Kidney (tissue), 14 donors: ENCODE results near the gene IRF6. TPM values are rescaled to one million over a fixed set of nuclear protein-coding genes. Genes with fewer than 3 reads are reported as not detected.

Source experiments
- DNase-seq, 5 donors: peaks; one replicate each; pipeline ENCODE4 v3.0.0-alpha.2; 2013 to 2020
- FAIRE-seq: peaks from 2 replicates; lab custom pipeline; 2012; peaks lifted over from hg19 to GRCh38; lab: Jason Lieb, UNC
- H3K27ac ChIP-seq, 2 donors: one replicate each; pipeline ENCODE4 v1.7.0; 2013; ENCODE audit warnings: low read depth in 2 of 2, low read length in 2 of 2, inconsistent platforms in 1 of 2
- H3K27me3 ChIP-seq: one replicate; pipeline ENCODE4 v1.7.1; 2013; ENCODE audit warnings: low read length, inconsistent platforms; ENCODE audit not compliant: control insufficient read depth, insufficient read depth
- H3K36me3 ChIP-seq, 3 donors: one replicate each; pipeline versions ENCODE4 v1.7.0 to v1.7.1; 2013; ENCODE audit warnings: low read length in 3 of 3, control low read depth in 1 of 3, inconsistent platforms in 1 of 3; ENCODE audit not compliant: insufficient read depth in 3 of 3, control insufficient read depth in 2 of 3
- H3K4me1 ChIP-seq, 3 donors: one replicate each; pipeline versions ENCODE4 v1.7.0 to v1.7.1; 2013; ENCODE audit warnings: low read length in 3 of 3, inconsistent platforms in 1 of 3, low read depth in 1 of 3; ENCODE audit not compliant: control insufficient read depth in 2 of 3, insufficient read depth in 2 of 3
- H3K4me3 ChIP-seq, 3 donors: one replicate each; pipeline versions ENCODE4 v1.7.0 to v1.8.1; 2013; ENCODE audit warnings: low read length in 3 of 3, control low read depth in 1 of 3, inconsistent platforms in 1 of 3
- H3K9ac ChIP-seq, 3 donors: one replicate each; pipeline versions ENCODE4 v1.7.0 to v1.7.1; 2013; ENCODE audit warnings: low read length in 3 of 3, control low read depth in 1 of 3, inconsistent platforms in 1 of 3
- H3K9me3 ChIP-seq, 3 donors: one replicate each; pipeline versions ENCODE4 v1.7.0 to v1.7.1; 2013; ENCODE audit warnings: low read length in 3 of 3, control low read depth in 1 of 3, inconsistent platforms in 1 of 3; ENCODE audit not compliant: control insufficient read depth in 2 of 3, insufficient read depth in 1 of 3
- intact Hi-C: fragments of 100-400 bp; cut with DNase I; formaldehyde crosslinking; loops from one replicate; pipeline ENCODE4 v1.11.1; 2022
- polyA plus RNA-seq: library from polyadenylated mRNA; stranded (reverse); fragments of 350-450 nt; fragmentation: Illumina TruSeq; extraction: RNeasy Lipid Tissue Mini Kit (QIAGEN cat#74804); gene quantifications from one replicate; pipeline ENCODE4 v1.2.3, GENCODE V29; 2014; ENCODE audit warnings: low read depth, low replicate concordance; ENCODE audit not compliant: insufficient read depth
- total RNA-seq: library from RNA; stranded (reverse); fragmentation: NEBNext Ultra II Directional; extraction: Animal tissue kit (Norgen Biotek cat#: 25700); gene quantifications from one replicate; pipeline ENCODE4 v1.2.1, GENCODE V29; 2021
- TF ChIP-seq, protein P1 (sequence below): IDR thresholded peaks from 3 replicates; pipeline ENCODE4 v1.5.1; 2012; ENCODE audit warnings: mild to moderate bottlenecking, moderate library complexity, borderline replicate concordance; ENCODE audit not compliant: insufficient read depth; ENCODE audit errors: extremely low read depth
- donor health status: control.
- donor health status: control.
- donor health status: control.
- donor health status: control.
- donor health status: control.
- donor health status: DM: yes; HTN: yes; CAD: no.
- donor health status: Normal renal cell carcinoma (clear cell type).

Gene IRF6
- total and polyA plus RNA-seq, 2 donors from 2014 or later: 24.0 to 37.1 TPM

DNA sequence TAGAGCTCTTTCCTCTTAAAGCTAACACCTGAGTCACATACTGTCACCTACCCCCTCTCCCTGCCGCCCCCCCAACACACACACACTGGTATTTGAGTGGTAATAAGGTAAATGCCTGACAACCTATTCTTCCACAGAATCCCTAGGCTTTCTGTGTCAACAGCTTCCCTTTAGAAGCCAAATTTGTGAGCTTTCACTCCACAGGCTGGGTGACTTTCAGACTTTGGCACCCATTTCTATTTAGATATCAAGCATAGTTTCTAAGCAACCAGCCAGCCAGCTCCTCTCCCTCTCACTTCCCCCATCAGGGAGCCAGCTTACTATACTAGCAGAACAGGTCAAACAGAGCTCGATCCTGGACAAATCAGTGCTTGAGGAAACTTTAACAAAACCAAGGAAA is 18.4 kb downstream of the IRF6 start:
- peaks cover 0 to 23% (median 19%) of the 10 kb centered on the region in 3 donors for H3K4me1 ChIP-seq

DNA sequence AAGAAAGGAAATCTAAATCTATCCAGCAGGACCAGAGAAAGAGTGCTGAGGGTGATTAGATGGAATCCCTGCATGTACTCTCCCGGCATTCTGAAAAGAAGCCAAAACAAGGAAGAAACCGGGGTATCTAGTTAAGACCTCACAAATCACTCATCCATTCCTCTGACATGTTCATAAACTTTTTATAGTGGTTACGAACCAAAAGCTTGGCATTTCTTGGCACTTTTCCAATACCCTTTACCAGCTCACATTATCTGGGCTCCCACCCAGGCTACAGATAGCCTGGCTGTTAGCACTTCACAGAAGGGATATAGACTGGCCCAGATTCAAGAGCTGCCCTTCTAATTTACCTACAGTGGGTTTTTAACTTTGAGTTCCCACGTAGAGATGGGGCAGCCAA is 19.8 kb downstream of the IRF6 start:
- DNase-seq (no peak), FAIRE-seq (no peak)
- H3K36me3 ChIP-seq: peaks cover 0 to 9% (median 3%) of the 10 kb centered on the region in 3 donors
- H3K27ac ChIP-seq: no peak overlapping the region
- TF ChIP-seq, protein P1, sequence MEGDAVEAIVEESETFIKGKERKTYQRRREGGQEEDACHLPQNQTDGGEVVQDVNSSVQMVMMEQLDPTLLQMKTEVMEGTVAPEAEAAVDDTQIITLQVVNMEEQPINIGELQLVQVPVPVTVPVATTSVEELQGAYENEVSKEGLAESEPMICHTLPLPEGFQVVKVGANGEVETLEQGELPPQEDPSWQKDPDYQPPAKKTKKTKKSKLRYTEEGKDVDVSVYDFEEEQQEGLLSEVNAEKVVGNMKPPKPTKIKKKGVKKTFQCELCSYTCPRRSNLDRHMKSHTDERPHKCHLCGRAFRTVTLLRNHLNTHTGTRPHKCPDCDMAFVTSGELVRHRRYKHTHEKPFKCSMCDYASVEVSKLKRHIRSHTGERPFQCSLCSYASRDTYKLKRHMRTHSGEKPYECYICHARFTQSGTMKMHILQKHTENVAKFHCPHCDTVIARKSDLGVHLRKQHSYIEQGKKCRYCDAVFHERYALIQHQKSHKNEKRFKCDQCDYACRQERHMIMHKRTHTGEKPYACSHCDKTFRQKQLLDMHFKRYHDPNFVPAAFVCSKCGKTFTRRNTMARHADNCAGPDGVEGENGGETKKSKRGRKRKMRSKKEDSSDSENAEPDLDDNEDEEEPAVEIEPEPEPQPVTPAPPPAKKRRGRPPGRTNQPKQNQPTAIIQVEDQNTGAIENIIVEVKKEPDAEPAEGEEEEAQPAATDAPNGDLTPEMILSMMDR: no peak
- intact Hi-C loops: no loop called here
- H3K9me3 ChIP-seq: no peaks in the 10 kb centered on the region
- H3K27me3 ChIP-seq: no peaks in the 10 kb centered on the region
- H3K4me1 ChIP-seq: peaks cover 0 to 25% (median 19%) of the 10 kb centered on the region in 3 donors
- H3K9ac ChIP-seq: no peak overlapping the region
- no peak overlapping the region for H3K4me3 ChIP-seq

More for the DNA sequence above, 18.4 kb downstream of the IRF6 start:
- TF ChIP-seq, protein P1: no peak
- Histone ChIP-seq H3K36me3 (peaks cover 0 to 22% (median 5%) of the 10 kb centered on the region in 3 donors), H3K9ac (no peak overlapping the region), H3K4me3 (no peak overlapping the region), H3K9me3 (no peaks in the 10 kb centered on the region), H3K27ac (peak overlapping the region; percentile 68 to 73), H3K27me3 (no peaks in the 10 kb centered on the region)
- intact Hi-C loops: no loop called here
- FAIRE-seq (peak; percentile 15), DNase-seq (no peak)

GRCh38 chr1:209785592-209785991 is 20.4 kb downstream of the IRF6 start:
- Histone ChIP-seq H3K9me3 (no peaks in the 10 kb centered on the region), H3K4me3 (no peak overlapping the region), H3K27me3 (no peaks in the 10 kb centered on the region), H3K27ac (no peak overlapping the region), H3K36me3 (peaks cover 0 to 5% (median 3%) of the 10 kb centered on the region in 3 donors), H3K4me1 (peaks cover 0 to 26% (median 21%) of the 10 kb centered on the region in 3 donors), H3K9ac (no peak overlapping the region)
- no peak for DNase-seq
- FAIRE-seq: no peak
- intact Hi-C loops: no loop called here
- TF ChIP-seq, protein P1: no peak
